A673 (cell line): ENCODE results near the gene KLHL17. TPM values are rescaled to one million over a fixed set of nuclear protein-coding genes. Genes with fewer than 3 reads are reported as not detected.

Experiments
- BruUV-seq: library from RNA; stranded (reverse); fragments of 400-500 nt; replicated peaks from 2 replicates; lab custom pipeline; 2021; lab: Mats Ljungman, UMichigan
- CTCF ChIA-PET: fragments of 300-600 bp; sonication (Branson Sonifier 250); formaldehyde crosslinking; loops from one replicate; lab custom pipeline; 2022; ENCODE audit warnings: antibody characterized with exemption; lab: Charles Lee
- POLR2A ChIA-PET: fragments of 300-600 bp; sonication (Branson Sonifier 250); formaldehyde crosslinking; loops from one replicate; lab custom pipeline; 2022; ENCODE audit warnings: antibody characterized with exemption; ENCODE audit not compliant: low non-redundant PET; lab: Charles Lee
- DNase-seq: peaks from one replicate; pipeline ENCODE4 v3.0.0-alpha.2; 2015; ENCODE audit warnings: low spot score
- H3K27ac ChIP-seq: fragments of 200-600 bp; sonication (generic); 2 replicates; pipeline ENCODE4 v1.5.1; 2016; ENCODE audit warnings: mixed run types, low read depth, mild to moderate bottlenecking, mixed read lengths, antibody characterized with exemption, low read length; ENCODE audit not compliant: poor library complexity, severe bottlenecking
- H3K27me3 ChIP-seq: fragments of 200-600 bp; sonication (generic); replicated peaks from 2 replicates; pipeline ENCODE4 v1.6.1; 2017; ENCODE audit warnings: mixed run types, low read depth, mild to moderate bottlenecking, mixed read lengths, antibody characterized with exemption, low read length; ENCODE audit not compliant: insufficient read depth, poor library complexity
- H3K36me3 ChIP-seq: fragments of 200-600 bp; sonication (generic); 2 replicates; pipeline ENCODE4 v1.6.1; 2016; ENCODE audit warnings: mixed run types, mild to moderate bottlenecking, mixed read lengths, antibody characterized with exemption, low read length; ENCODE audit not compliant: insufficient read depth, poor library complexity, severe bottlenecking
- H3K4me1 ChIP-seq: fragments of 200-600 bp; sonication (generic); 2 replicates; pipeline ENCODE4 v1.6.1; 2017; ENCODE audit warnings: mixed run types, mild to moderate bottlenecking, mixed read lengths, antibody characterized with exemption, low read length; ENCODE audit not compliant: insufficient read depth, poor library complexity, severe bottlenecking
- H3K4me3 ChIP-seq: fragments of 200-600 bp; sonication (generic); 2 replicates; pipeline ENCODE4 v1.5.1; 2016; ENCODE audit warnings: low read depth, mixed run types, mild to moderate bottlenecking, mixed read lengths, low read length; ENCODE audit not compliant: poor library complexity, severe bottlenecking
- H3K9me3 ChIP-seq: fragments of 200-600 bp; sonication (generic); 2 replicates; pipeline ENCODE4 v1.6.1; 2016; ENCODE audit warnings: mixed run types, low read depth, mild to moderate bottlenecking, mixed read lengths, antibody characterized with exemption, low read length; ENCODE audit not compliant: poor library complexity, severe bottlenecking
- CTCF ChIP-seq: fragments of 300-800, 200-600 bp; sonication (generic); conservative IDR thresholded peaks from 2 replicates; pipeline ENCODE4 v1.5.1; 2017; ENCODE audit warnings: low read depth, mild to moderate bottlenecking, antibody characterized with exemption, low read length, moderate library complexity, mixed read lengths
- EZH2 ChIP-seq: fragments of 200-600 bp; sonication (generic); IDR thresholded peaks from 2 replicates; pipeline ENCODE4 v1.6.1; 2017; ENCODE audit warnings: borderline replicate concordance, low read depth, mild to moderate bottlenecking, mixed read lengths, antibody characterized with exemption, low read length; ENCODE audit not compliant: poor library complexity, severe bottlenecking
- intact Hi-C: fragments of 100-400 bp; cut with micrococcal nuclease; formaldehyde crosslinking; loops from one replicate; pipeline ENCODE4 v1.10.0; 2022; ENCODE audit not compliant: unreplicated experiment
- total RNA-seq: library from RNA; stranded (reverse); gene quantifications from 2 replicates; pipeline ENCODE4 v1.2.3, GENCODE V29; 2021

Gene KLHL17
- total RNA-seq, 1 experiment from 2014 or later, result 43.3 TPM

- Histone ChIP-seq H3K4me1 (peaks cover 12% of the 10 kb centered on the region), H3K36me3 (peaks cover 60% of the 10 kb centered on the region), H3K27me3 (no peaks in the 10 kb centered on the region), H3K4me3 (no peak overlapping the region), H3K9me3 (no peaks in the 10 kb centered on the region), H3K27ac (no peak overlapping the region)
- BruUV-seq, result no TSS peak
- TF ChIP-seq CTCF (no peak), EZH2 (no peak)
- CTCF ChIA-PET, result interaction anchor here (1.3 kb wide), 1 partner anchor 50 kb away, joined by 4 read pairs; no protein-coding TSS in a partner anchor
- DNase-seq, result no peak
- POLR2A ChIA-PET, result no interaction called here
- intact Hi-C loops, result no loop called here
These were observed 4.9 kb upstream of the KLHL17 start for GRCh38 chr1:955474-955873.

GRCh38 chr1:956636-957035 is 3.7 kb upstream of the KLHL17 start:
- intact Hi-C loops, result no loop called here
- no TSS peak for BruUV-seq

GRCh38 chr1:958823-959730 is 1.3 kb upstream of the KLHL17 start, which contains the start of gene NOC2L:
NOC2L (minus strand) TSS chr1:959256; CDS start chr1:959240, 16 bp downstream.
- Histone ChIP-seq H3K9me3 (no peaks in the 10 kb centered on the region), H3K4me1 (peaks cover 12% of the 10 kb centered on the region), H3K4me3 (peak within 1 kb of the TSS; percentile 98), H3K27me3 (no peaks in the 10 kb centered on the region), H3K36me3 (peaks cover 37% of the 10 kb centered on the region), H3K27ac (peak within 1 kb of the TSS; percentile 84)
- DNase-seq, result peak; percentile 95
- BruUV-seq, result TSS peak; percentile 83
- ChIA-PET CTCF (no interaction called here), POLR2A (no interaction called here)
- no peak for TF ChIP-seq EZH2
- no peak for TF ChIP-seq CTCF
- intact Hi-C loops, result no loop called here

More at GRCh38 chr1:956636-957035, 3.7 kb upstream of the KLHL17 start:
- Histone ChIP-seq H3K27me3 (no peaks in the 10 kb centered on the region), H3K36me3 (peaks cover 53% of the 10 kb centered on the region), H3K4me3 (no peak overlapping the region), H3K27ac (no peak overlapping the region), H3K4me1 (peaks cover 12% of the 10 kb centered on the region), H3K9me3 (no peaks in the 10 kb centered on the region)
- POLR2A ChIA-PET, result no interaction called here
- DNase-seq, result no peak
- no peak for TF ChIP-seq CTCF
- TF ChIP-seq EZH2, result no peak
- CTCF ChIA-PET, result no interaction called here
